GM21447 (cell line): ENCODE measurements around the gene ENO1.
"Not testable (repeated sequence)": the region's sequence is repeated elsewhere in the genome, so short reads cannot be mapped to it uniquely, and the experiment has no call there.

ENCODE experiments used
- ATAC-seq: cut with Tn5 transposase; IDR thresholded peaks from one replicate; pipeline ENCODE4 v1.9.1; 2021; ENCODE audit not compliant: unreplicated experiment

The ENO1 gene

DNA sequence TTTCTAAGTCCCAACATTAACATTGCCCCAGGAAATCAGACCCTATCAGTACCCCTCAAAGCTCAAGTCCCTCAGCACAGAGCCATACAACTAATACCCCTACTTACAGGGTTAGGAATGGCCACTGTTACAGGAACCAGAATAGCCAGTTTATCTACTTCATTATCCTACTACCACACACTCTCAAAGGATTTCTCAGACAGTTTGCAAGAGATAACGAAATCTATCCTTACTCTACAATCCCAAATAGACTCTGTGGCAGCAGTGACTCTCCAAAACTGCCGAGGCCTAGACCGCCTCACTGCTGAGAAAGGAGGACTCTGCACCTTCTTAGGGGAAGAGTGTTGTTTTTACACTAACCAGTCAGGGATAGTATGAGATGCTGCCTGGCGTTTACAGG, 19.0 kb upstream of the ENO1 start:
- not testable (repeated sequence) for ATAC-seq

DNA sequence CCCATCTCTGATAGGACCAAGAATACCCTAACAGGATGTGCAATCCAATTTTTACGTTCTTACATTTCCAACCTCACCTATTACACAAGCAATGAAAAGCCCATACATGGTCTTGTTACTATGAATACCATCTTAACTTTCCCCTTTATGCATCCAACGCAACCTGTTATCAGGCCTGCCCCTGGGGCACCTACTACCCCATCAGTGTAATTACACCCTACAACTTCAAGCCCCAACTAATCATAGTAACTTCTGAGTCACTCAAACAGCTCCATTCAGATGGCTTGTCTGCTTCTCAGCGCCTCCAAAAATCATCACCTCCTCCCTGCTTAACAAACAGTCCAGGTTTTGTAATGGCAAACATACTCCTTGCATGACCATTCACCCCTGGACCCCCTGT, 18.3 kb upstream of the ENO1 start:
- not testable (repeated sequence) for ATAC-seq

DNA sequence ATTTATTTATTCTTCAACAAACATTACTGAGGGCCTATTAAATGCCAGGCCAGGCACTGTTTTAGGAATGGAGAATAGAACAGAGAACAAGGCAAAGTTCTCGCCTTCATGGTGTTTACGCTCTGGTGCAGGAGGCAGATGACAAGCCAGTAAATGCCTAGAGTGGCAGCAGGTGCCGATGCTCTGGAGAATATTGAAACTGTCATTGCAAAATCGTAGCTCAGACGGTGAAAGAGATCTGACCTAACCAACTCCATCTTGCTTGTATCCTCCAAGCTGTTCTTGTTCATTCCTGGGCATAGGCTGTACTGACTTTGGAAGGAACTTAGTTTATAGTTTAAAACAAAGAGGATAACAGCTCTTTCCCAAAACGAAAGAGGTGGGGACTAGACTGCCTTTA, 13.5 kb upstream of the ENO1 start:
- no peak for ATAC-seq

DNA sequence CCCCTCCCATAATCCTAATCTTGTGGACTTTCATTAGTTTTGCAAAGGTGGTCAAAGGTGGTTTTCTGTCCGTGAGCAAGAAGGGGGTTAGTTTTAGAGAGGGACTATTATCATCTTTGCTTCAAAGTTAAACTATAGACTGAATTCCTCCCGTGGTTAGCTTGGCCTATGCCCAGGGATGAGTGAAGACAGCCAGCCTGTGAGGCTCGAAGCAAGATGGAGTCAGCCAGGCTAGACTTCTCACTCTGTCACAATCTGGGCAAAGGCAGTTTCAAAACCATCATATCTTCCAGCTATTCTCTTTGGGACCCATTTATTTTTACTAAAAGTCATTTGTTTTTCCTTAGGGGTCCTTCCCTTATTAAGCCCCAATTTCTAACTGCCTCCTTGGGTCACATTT, 12.9 kb upstream of the ENO1 start:
- ATAC-seq = no peak

DNA sequence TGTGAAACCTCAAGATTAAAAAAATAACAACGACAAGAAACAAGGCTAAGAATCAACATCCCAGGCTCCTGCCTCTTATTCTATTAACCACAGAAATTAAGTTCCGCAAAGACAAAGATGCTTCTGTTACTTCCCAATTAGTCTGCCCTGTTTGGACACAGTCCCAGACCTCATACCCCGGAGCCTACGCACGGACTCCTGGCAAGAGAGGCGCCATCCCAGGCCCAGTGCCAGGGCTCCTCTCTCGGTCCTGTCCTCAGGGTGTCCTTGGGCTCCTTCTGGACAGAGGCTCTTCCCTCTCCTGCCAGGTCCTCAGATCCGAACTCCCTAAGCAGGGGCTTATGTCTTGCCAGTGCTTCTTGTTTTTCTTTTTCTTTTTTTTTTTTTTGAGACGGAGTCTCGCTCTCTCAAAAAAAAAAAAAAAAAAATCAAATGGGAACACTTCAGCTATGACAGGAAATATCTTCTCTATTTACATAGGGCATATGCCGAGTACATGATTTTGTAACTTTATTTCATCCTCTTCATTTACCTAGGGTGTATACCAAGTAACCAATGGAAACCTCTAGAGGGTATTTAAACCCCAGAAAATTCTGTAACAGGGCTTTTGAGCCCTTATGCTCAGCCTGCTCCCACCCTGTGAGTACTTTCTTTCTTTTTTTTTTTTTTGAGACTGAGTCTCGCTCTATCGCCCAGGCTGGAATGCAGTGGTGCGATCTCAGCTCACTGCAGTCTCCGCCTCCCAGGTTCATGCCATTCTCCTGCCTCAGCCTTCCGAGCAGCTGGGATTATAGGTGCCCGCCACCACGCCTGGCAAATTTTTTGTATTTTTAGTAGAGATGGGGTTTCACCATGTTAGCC, 11.7 kb upstream of the ENO1 start:
- no peak for ATAC-seq

DNA sequence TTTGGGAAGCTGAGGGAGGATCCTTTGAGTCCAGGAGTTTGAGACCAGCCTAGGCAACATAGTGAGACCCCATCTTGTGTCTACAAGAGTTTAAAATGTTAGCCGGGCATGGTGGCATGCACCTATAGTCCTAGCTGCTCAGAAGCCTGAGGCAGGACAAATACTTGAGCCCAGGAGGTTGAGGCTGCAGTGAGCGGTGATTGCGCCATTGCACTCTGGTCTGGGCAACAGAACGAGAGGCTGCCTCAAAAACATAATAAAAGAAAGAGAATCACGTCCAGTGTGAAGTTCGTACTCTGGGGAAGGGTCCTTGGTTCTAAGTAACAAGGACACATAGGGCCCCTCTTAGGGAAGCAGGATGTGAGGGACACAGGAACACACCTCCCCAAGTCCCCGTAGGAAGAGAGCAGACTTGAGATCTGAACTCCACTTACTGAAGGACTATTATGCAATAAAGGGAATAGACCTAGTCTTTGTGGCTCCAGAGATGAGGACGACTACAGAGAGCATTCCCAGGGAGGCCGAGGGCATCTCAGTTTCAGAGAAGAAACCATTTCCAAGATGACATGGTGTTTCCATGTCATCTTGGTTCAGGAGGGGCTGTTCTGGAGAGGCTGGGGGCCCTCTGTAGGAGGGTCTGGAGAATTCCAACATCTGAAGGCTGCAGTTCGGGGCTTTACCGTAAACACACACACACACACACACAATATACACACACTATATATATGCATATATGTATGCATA, 10.8 kb upstream of the ENO1 start:
- no peak for ATAC-seq

DNA sequence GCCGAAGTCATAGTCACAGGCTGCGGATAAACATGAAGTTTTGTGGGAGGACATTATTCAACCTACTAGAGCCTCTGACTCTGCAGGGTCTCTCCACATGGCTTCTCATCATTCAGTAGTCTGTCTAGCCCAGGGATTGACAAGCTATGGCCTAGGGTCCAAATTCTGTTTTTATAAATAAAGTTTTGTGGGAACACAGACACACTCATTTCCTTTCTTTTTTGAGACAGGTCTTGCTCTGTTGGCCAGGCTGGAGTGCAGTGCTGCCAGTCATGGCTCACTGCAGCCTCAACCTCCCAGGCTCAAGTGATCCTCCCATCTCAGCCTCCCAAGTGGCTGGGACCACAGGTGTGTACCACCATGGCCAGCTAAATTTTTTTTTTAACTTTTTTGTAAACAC, 8.1 kb upstream of the ENO1 start:
- ATAC-seq = no peak

DNA sequence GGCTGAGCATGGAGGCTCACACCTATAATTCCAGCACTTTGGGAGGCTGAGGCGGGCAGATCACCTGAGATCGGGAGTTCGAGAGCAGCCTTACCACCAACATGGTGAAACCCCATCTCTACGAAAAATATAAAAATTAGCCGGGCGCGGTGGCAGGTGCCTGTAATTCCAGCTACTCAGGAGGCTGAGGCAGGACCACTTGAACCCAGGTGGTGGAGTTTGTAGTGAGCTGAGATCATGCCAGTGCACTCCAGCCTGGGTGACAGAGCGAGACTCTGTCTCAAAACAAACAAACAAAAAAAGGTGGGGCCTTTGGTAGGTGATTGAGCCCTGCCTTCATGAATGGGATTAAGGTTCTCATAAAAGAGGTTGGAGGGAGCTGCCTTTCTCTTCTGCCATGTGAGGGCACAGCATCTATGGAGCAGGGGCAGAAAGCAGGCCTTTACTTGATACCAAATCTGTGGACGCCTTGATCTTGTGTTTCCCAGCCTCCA, 7.6 kb upstream of the ENO1 start:
- not testable (repeated sequence) for ATAC-seq

DNA sequence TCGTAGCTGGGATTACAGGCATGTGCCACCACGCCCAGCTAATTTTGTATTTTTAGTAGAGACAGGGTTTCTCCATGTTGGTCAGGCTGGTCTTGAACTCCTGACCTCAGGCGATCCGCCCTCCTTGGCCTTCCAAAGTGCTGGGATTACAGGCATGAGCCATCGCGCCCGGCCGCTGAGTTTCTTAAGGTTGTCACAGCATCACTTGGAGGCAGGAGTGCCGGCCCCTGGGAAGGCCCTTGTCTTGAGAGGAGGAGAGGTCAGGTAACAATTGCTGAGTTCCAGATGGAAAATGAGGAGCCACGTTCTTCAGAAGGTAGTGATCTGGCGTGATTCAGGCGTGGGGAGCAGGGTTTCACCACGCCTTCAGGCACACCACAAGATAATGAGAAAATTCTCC, 5.6 kb upstream of the ENO1 start:
- ATAC-seq = not testable (repeated sequence)

DNA sequence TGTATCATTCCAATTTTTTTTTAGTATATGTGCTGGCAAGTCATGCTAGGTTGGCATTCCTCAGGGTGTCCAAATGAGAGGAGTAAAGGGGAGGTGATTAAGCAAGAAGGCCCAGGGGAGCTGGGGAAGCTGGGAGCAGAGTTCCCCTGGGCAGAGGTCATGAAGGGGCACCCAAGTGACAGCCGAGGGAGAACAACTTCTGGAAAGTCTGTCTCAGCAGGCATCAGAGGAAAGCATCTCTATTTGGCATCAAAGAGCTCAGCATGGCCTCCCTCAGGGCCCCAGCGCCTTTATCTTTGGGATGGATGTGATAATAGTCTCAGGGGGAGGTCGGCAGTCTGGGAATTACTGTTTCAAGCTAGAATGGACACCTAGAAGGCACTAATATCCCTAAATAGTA, 5.0 kb upstream of the ENO1 start:
- ATAC-seq = no peak

DNA sequence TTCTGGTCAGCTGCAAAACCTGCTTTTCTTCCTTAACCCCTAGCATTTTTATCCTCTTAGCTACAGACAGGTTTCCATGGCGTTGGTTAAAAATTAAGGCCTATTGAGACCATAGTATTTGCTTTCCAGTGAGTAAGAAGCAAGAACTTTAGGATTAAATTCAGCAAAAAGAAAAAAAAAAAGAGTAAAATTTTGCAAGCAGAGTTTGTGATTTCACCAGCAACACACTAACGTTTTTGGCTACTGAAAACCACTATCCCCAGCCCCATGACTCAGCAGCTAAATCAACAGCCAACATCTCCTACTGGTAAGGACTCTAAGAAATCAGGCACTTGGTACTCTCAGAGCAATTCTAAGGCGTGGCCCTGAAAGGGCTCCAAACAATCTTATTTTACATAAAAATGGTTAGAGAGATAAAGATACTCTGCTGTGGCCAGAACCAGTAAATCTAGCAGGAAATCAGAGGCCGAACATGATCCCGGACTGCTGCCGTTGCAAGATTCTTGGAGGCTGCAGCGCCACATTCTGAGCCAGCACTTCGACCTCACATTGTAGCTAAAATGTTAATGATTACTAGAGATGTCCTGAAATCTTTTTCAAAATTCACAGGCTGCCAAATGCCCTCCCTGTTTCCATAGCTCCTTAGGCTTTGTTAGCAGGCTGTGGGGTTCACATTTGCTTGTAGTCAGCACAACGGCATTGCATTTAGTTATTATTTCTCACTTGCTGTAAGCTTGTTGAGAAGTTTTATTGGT, 1.6 kb upstream of the ENO1 start:
- ATAC-seq = no peak

DNA sequence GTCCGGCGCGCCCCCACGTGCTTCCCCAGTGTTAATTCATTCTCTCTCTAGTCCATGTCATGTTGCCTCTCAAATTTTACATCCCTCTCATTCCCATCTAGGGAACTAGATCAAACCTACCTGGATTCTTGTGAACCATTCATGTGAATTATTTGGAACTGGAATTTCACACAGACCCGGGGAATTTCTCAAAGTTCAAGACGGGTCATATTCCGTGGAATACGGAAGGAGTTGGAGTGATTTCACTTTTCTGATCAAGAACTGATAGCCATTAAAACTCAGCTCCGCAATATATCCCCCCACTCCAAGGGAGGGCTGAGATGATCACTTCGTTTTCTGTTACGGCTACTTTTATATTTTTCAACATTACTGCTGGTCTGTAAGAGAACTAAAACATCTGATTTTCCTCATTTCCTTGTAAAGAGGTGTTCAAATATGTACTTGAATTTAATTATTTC, 1.0 kb upstream of the ENO1 start:
- ATAC-seq = no peak

DNA sequence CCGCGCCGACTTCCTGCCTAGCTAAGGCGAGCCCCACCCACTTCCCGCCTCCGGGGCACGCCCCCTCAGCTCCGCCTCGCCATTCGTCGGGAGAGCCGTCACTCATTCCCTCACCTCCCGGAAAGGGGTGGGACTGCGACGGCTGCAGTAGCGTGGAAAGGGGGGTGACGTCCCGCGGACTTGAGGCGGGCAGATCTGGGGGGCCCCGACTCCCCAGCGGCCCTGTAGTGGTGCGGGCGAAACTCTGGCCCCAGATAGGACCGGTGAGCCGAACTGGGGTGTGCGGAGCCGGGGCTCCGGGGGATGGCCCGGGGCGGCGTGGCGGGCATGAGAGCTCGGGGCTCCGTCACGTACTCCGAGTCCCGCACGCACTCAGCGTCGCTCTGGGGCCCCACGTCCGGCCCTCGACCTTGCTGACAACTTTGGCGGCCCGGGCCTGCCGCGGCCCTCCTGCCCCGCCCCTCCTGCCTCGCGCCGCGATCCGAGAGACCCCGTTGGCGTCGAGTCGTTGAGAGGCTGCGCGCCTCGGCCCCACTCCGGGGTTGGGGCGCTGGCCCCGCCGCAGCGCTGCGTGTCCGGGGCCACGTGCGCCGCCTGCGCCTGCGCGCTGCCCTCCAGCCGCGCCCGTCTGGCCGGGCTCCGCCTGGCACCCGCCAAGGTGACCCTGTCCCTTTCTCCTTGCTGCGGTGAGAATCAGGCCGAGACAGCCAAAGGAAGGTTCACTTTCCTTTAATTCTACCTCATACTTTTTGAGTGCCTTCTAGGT, 395 bp upstream of the ENO1 start:
- peak; percentile 68 for ATAC-seq

DNA sequence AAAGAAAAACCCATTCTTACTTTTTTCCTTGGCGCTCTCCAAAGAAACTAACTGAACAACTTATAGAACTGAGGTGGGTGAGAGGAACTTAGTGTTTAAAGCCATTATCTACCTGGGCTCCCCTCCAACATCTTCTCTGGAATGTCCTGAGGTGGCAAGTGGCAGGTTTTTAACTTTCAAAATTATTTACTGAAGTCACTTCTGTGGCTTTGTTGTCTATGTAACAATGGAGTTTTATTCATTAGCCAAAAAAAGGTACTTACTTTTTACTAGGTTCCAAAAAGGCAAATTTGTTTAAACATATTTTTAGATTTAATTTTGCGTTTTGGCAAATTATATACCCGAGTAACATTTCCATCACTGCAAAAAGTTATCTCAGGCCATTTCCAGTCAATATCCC, 2.4 kb downstream of the ENO1 start:
- no peak for ATAC-seq

DNA sequence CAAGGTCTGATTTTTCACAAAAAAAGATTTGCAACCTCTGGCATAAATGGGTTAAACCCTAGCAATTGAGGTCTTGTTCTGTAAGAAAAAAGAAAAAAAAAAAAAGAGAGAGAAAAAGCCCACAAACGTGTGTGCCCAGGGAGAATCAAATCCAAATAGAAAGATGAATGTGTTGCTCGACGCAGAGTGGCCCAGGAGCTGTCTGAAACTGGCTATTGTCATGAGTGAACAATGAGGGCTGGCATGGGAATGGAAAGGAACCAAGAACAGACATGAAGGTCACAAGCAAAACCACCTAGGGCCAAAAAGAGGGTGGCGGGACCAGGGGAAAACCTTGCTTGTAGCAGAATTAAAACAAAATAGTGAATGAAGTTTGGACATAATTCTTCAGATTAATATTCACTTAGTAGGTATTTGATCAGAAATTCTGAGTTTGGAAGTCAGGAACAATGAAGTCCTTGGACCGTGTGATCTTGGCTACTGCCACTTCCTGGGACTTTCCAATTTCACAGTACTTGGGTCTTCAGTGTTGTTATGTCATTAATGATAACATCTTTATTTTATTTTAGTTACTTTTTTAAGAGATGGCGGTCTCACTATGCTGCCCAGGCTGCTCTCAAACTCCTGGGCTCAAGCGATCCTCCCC, 3.1 kb downstream of the ENO1 start:
- no peak for ATAC-seq

DNA sequence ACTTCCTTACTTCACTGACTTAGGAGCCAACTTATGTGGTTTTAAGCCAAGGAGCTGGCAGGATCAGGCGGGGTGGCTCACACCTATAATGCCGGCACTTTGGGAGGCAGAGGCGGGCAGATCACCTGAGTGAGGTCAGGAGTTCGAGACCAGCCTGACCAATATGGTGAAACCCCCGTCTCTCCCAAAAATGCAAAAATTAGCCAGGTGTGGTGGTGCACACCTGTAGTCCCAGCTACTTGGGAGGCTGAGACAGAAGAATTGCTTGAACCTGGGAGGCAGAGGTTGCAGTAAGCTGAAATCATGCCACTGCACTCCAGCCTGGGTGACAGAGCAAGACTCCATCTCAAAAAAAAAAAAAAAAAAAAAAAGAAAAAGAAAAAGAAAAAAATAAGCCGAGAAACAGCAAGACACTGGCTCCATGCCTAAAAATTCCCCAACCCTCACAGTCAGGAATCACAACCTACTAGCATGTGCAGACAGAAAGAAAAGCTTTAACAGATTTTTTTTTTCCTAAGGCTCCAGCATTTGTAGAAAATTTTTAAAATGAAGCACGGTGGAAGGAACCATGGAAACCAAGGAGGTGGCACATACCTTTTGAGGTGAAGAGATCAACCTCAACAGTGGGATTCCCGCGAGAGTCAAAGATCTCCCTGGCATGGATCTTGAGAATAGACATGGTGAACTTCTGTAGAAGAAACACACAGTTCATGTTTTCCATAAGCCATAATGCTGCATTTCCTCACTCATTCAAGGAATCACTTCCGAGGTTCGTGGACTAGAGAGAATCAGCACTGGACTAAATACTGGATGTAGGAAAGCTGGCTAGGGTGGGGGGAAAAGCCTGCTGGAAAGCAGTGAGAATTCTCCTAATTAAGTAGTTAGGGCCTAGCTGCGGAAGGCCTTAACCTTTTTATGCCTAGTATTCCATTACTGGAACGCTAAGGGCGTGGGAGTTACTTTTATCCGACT, 4.0 kb downstream of the ENO1 start:
- no peak for ATAC-seq

DNA sequence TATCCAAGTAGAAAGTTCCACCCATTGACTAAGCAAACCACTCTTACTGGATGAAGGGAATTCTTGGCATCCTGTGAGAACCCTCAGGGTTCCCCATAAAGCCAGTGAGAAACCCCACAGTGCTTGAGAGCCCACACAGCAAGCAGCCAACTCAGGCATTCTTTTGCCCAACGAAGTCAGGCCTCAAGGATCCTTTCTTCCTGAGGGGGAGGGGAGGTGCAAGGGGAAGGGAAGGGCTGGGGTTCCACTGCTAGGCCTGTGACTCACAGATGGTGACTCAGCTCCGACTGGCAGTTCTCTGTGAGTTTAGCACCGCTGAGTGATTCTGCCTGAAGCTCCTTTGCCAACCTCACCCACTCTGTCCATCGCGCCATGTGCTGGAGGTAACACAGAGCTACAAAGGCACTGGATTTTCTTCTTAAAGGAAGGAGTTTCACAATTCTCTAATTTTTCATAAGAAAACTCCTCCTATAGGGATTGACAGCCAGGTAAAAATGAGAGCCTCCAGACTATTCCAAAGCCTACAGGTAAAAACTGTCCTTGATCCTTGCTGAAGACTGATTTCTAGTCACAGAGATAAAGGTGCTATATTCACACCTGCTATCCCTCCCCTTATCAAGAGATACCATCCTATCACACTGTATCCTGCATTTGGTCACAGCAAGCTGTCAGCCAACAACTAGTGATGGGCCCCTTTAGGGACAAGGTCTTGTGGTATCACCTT, 4.8 kb downstream of the ENO1 start:
- no peak for ATAC-seq

DNA sequence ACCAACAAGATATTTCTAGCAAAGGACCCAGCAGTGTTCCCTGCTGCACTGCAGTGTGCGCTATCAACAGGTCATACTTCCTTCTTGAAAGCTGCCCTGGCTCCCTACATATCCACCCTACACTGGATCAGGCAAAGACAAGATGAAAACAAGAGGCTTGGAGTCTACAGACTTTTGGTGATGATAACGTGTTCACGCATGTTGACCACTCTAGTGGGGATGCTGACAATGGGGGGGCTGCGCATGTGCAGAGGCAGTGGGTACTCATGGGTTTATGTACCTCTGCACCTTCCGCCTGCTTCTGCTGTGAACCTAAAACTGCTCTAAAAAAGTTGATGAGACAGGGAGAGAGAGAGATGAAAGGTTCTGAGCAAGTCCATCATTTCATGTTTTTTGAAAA, 5.5 kb downstream of the ENO1 start:
- ATAC-seq = no peak
